Measurements from ENCODE around the gene NCKAP5.

NCKAP5 gene

GRCh38 chr2:133086176-133086575 is 482.1 kb downstream of the NCKAP5 start:
- TF ChIP-seq TCF12 (IDR thresholded peaks at IDR 0.05; ENCODE audit: low read depth), result no peak
- TF ChIP-seq TAF1 (IDR thresholded peaks at IDR 0.05; ENCODE audit: low read depth), result no peak
- TF ChIP-seq CREB1 (IDR thresholded peaks at IDR 0.05; ENCODE audit: low read depth), result no peak
- no peak for TF ChIP-seq ZBTB7A (IDR thresholded peaks at IDR 0.05; ENCODE audit: low read depth)
- no peak for TF ChIP-seq MAX (IDR thresholded peaks at IDR 0.05)
- no peak for TF ChIP-seq REST (IDR thresholded peaks at IDR 0.05; ENCODE audit: low read depth)
- no peak for TF ChIP-seq EGR1 (IDR thresholded peaks at IDR 0.05)
- TF ChIP-seq TEAD4 (IDR thresholded peaks at IDR 0.05), result no peak
- no peak for TF ChIP-seq RAD21 (IDR thresholded peaks at IDR 0.05; ENCODE audit: low read depth)
- TF ChIP-seq EP300 (IDR thresholded peaks at IDR 0.05; ENCODE audit: borderline replicate concordance), result no peak
- no peak for TF ChIP-seq YY1 (IDR thresholded peaks at IDR 0.05; ENCODE audit: low read depth)
- no peak for TF ChIP-seq USF1 (IDR thresholded peaks at IDR 0.05)
- TF ChIP-seq NFIC (IDR thresholded peaks at IDR 0.05), result no peak
- TF ChIP-seq FOXM1 (IDR thresholded peaks at IDR 0.05; ENCODE audit: borderline replicate concordance, low read depth), result no peak
- no peak for TF ChIP-seq CEBPB (IDR thresholded peaks at IDR 0.05)

- TF ChIP-seq YY1 (IDR thresholded peaks at IDR 0.05; ENCODE audit: low read depth), result no peak
- TF ChIP-seq USF1 (IDR thresholded peaks at IDR 0.05), result no peak
- TF ChIP-seq CREB1 (IDR thresholded peaks at IDR 0.05; ENCODE audit: low read depth), result no peak
- no peak for TF ChIP-seq MAX (IDR thresholded peaks at IDR 0.05)
- TF ChIP-seq CEBPB (IDR thresholded peaks at IDR 0.05), result no peak
- no peak for TF ChIP-seq RAD21 (IDR thresholded peaks at IDR 0.05; ENCODE audit: low read depth)
- TF ChIP-seq TAF1 (IDR thresholded peaks at IDR 0.05; ENCODE audit: low read depth), result no peak
- TF ChIP-seq NFIC (IDR thresholded peaks at IDR 0.05), result no peak
- TF ChIP-seq EP300 (IDR thresholded peaks at IDR 0.05; ENCODE audit: borderline replicate concordance), result no peak
- no peak for TF ChIP-seq TCF12 (IDR thresholded peaks at IDR 0.05; ENCODE audit: low read depth)
- no peak for TF ChIP-seq EGR1 (IDR thresholded peaks at IDR 0.05)
- no peak for TF ChIP-seq TEAD4 (IDR thresholded peaks at IDR 0.05)
- no peak for TF ChIP-seq ZBTB7A (IDR thresholded peaks at IDR 0.05; ENCODE audit: low read depth)
- no peak for TF ChIP-seq FOXM1 (IDR thresholded peaks at IDR 0.05; ENCODE audit: borderline replicate concordance, low read depth)
- TF ChIP-seq REST (IDR thresholded peaks at IDR 0.05; ENCODE audit: low read depth), result no peak
Observed at GRCh38 chr2:133085646-133086045, 482.6 kb downstream of the NCKAP5 start.

- no peak for TF ChIP-seq TCF12 (IDR thresholded peaks at IDR 0.05; ENCODE audit: low read depth)
- TF ChIP-seq RAD21 (IDR thresholded peaks at IDR 0.05; ENCODE audit: low read depth), result no peak
- TF ChIP-seq TEAD4 (IDR thresholded peaks at IDR 0.05), result no peak
- no peak for TF ChIP-seq YY1 (IDR thresholded peaks at IDR 0.05; ENCODE audit: low read depth)
- TF ChIP-seq TAF1 (IDR thresholded peaks at IDR 0.05; ENCODE audit: low read depth), result no peak
- TF ChIP-seq EP300 (IDR thresholded peaks at IDR 0.05; ENCODE audit: borderline replicate concordance), result no peak
- no peak for TF ChIP-seq CREB1 (IDR thresholded peaks at IDR 0.05; ENCODE audit: low read depth)
Observed at GRCh38 chr2:133082034-133082433, 486.2 kb downstream of the NCKAP5 start.

GRCh38 chr2:133080822-133081221 is 487.4 kb downstream of the NCKAP5 start:
- TF ChIP-seq TEAD4 (IDR thresholded peaks at IDR 0.05), result no peak
- TF ChIP-seq TAF1 (IDR thresholded peaks at IDR 0.05; ENCODE audit: low read depth), result no peak
- no peak for TF ChIP-seq RAD21 (IDR thresholded peaks at IDR 0.05; ENCODE audit: low read depth)
- no peak for TF ChIP-seq TCF12 (IDR thresholded peaks at IDR 0.05; ENCODE audit: low read depth)
- TF ChIP-seq EGR1 (IDR thresholded peaks at IDR 0.05), result no peak
- no peak for TF ChIP-seq NFIC (IDR thresholded peaks at IDR 0.05)
- no peak for TF ChIP-seq FOXM1 (IDR thresholded peaks at IDR 0.05; ENCODE audit: borderline replicate concordance, low read depth)
- no peak for TF ChIP-seq USF1 (IDR thresholded peaks at IDR 0.05)

- TF ChIP-seq TEAD4 (IDR thresholded peaks at IDR 0.05) (no peak), FOXM1 (IDR thresholded peaks at IDR 0.05; ENCODE audit: borderline replicate concordance, low read depth) (no peak), RAD21 (IDR thresholded peaks at IDR 0.05; ENCODE audit: low read depth) (no peak), EP300 (IDR thresholded peaks at IDR 0.05; ENCODE audit: borderline replicate concordance) (no peak)
Observed at GRCh38 chr2:133078667-133079411, 489.4 kb downstream of the NCKAP5 start.
